Measurements from ENCODE around the gene FNDC3B.

FNDC3B gene

DNA sequence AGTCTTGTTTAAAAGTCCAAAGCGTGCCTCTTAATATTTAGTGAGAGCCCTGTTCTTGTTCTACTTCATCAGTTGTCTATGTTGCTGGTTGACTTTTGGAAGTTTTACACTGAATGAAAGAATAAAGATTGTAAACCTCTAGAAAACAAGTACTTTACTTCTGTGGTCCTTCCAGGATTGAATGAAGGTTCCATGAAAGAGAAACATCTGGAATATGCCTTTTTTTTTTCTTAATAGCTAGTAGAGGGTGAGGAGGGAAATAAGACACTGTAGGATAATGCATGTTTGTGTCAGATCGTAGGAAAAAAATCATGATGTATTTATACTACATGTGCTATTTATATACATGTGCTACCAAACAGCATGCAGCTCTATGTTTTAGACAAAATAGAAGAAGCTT is 205.9 kb downstream of the FNDC3B start:
- TF ChIP-seq, protein P1, sequence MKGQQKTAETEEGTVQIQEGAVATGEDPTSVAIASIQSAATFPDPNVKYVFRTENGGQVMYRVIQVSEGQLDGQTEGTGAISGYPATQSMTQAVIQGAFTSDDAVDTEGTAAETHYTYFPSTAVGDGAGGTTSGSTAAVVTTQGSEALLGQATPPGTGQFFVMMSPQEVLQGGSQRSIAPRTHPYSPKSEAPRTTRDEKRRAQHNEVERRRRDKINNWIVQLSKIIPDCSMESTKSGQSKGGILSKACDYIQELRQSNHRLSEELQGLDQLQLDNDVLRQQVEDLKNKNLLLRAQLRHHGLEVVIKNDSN (IDR thresholded peaks at IDR 0.05) = no peak
- TF ChIP-seq FOXM1 (IDR thresholded peaks at IDR 0.05; ENCODE audit: borderline replicate concordance, low read depth) = no peak
- TF ChIP-seq, protein P2, sequence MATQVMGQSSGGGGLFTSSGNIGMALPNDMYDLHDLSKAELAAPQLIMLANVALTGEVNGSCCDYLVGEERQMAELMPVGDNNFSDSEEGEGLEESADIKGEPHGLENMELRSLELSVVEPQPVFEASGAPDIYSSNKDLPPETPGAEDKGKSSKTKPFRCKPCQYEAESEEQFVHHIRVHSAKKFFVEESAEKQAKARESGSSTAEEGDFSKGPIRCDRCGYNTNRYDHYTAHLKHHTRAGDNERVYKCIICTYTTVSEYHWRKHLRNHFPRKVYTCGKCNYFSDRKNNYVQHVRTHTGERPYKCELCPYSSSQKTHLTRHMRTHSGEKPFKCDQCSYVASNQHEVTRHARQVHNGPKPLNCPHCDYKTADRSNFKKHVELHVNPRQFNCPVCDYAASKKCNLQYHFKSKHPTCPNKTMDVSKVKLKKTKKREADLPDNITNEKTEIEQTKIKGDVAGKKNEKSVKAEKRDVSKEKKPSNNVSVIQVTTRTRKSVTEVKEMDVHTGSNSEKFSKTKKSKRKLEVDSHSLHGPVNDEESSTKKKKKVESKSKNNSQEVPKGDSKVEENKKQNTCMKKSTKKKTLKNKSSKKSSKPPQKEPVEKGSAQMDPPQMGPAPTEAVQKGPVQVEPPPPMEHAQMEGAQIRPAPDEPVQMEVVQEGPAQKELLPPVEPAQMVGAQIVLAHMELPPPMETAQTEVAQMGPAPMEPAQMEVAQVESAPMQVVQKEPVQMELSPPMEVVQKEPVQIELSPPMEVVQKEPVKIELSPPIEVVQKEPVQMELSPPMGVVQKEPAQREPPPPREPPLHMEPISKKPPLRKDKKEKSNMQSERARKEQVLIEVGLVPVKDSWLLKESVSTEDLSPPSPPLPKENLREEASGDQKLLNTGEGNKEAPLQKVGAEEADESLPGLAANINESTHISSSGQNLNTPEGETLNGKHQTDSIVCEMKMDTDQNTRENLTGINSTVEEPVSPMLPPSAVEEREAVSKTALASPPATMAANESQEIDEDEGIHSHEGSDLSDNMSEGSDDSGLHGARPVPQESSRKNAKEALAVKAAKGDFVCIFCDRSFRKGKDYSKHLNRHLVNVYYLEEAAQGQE (IDR thresholded peaks at IDR 0.05; ENCODE audit: low read depth) = no peak
- TF ChIP-seq EP300 (IDR thresholded peaks at IDR 0.05; ENCODE audit: borderline replicate concordance) = no peak

DNA sequence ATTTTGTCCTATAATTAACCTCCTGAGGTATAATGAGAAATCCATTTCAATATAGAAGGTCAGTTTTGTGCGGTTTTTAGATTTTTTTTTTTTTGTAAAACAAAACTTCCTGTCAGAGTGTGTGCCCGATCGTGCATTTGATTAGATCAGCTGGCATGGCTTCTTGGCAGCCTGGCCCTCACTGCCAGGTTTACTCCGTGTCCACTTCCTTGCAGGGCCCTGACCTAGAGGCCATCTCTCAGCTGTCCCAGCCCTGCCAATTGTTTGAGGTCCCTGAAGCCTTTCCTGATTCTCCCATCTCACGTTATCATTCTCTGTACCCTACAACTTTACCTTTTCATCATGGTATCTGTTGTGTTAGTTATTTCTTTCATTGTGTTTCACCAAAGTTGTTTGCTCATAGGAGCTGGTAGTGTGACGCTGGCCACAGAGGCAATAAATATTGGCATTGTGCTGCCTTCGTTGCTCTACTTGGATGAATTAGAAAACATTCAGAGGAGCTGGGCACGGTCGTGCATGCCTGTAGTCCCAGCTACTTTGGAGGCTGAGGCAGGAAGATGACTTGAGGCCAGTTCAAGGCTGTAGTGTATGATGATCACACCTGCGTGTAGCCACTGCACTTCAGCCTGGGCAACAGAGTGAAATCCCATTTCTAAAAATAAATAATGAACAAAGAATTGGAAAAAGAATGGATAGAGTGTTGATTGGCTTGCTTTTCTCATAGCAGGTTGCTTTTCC is 206.9 kb downstream of the FNDC3B start:
- no peak for TF ChIP-seq RAD21 (IDR thresholded peaks at IDR 0.05; ENCODE audit: low read depth)
- TF ChIP-seq YY1 (IDR thresholded peaks at IDR 0.05; ENCODE audit: low read depth) = no peak
- TF ChIP-seq EGR1 (IDR thresholded peaks at IDR 0.05) = no peak
- TF ChIP-seq TAF1 (IDR thresholded peaks at IDR 0.05; ENCODE audit: low read depth) = no peak

DNA sequence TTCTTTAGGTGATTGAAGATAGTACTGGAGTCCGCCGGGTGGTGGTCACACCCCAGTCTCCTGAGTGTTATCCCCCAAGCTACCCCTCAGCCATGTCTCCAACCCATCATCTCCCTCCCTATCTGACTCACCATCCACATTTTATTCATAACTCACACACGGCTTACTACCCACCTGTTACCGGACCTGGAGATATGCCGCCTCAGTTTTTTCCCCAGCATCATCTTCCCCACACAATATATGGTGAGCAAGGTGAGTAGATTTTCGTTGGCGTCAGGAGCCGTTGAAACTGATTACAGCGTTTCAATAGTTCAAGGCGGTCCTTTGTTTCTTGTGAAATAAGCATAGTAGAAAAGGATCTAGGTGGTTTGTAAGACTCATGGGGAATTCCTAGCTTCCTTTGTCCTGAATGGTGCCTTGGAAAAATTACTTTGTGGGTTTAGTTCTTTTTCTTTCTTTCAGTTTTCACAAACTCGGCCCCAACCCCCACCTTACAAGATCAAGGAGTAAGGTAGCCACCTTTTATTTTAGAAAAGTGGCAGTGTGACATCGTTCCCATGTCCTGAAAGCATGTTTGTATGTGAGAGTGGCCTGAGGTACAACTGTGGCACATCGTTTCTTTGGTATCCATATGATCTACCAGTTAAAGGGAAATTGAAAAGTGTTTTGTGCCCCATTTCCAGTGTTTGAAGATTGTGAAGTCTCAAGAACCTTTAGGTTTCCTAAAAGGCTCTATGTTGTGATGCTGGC is 208.3 kb downstream of the FNDC3B start:
- TF ChIP-seq CEBPB (IDR thresholded peaks at IDR 0.05) (no peak), CREB1 (IDR thresholded peaks at IDR 0.05; ENCODE audit: low read depth) (no peak), FOXM1 (IDR thresholded peaks at IDR 0.05; ENCODE audit: borderline replicate concordance, low read depth) (no peak), ZBTB7A (IDR thresholded peaks at IDR 0.05; ENCODE audit: low read depth) (no peak), TAF1 (IDR thresholded peaks at IDR 0.05; ENCODE audit: low read depth) (no peak), TCF12 (IDR thresholded peaks at IDR 0.05; ENCODE audit: low read depth) (no peak), EP300 (IDR thresholded peaks at IDR 0.05; ENCODE audit: borderline replicate concordance) (no peak), TEAD4 (IDR thresholded peaks at IDR 0.05) (no peak), EGR1 (IDR thresholded peaks at IDR 0.05) (no peak), RAD21 (IDR thresholded peaks at IDR 0.05; ENCODE audit: low read depth) (no peak), NFIC (IDR thresholded peaks at IDR 0.05) (no peak), YY1 (IDR thresholded peaks at IDR 0.05; ENCODE audit: low read depth) (no peak)
- TF ChIP-seq, protein P2 (IDR thresholded peaks at IDR 0.05; ENCODE audit: low read depth) = no peak
- TF ChIP-seq, protein P3, sequence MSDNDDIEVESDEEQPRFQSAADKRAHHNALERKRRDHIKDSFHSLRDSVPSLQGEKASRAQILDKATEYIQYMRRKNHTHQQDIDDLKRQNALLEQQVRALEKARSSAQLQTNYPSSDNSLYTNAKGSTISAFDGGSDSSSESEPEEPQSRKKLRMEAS (IDR thresholded peaks at IDR 0.05) = no peak
- TF ChIP-seq, protein P1 (IDR thresholded peaks at IDR 0.05) = no peak

DNA sequence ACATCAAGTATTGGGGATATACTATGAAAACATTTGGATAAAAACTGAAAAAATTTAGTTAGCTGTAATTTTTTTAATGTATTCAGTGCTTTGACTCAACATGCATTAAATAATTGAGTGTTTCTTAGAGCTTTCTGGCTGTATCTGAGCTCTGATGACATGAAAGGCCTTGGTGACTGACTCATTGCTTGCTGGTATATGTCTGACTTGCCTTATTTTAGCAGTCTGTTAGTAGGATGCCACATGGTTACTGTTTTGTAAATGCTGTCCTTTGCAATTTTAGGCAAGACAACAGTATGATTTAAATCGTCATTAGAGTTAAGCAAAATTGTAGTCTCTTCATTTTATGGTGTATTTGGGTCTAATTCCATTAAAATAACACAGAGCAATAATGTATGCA is 209.7 kb downstream of the FNDC3B start:
- no peak for TF ChIP-seq CEBPB (IDR thresholded peaks at IDR 0.05)
- TF ChIP-seq, protein P1 (IDR thresholded peaks at IDR 0.05) = no peak
- TF ChIP-seq, protein P2 (IDR thresholded peaks at IDR 0.05; ENCODE audit: low read depth) = no peak
- TF ChIP-seq CREB1 (IDR thresholded peaks at IDR 0.05; ENCODE audit: low read depth) = no peak
- TF ChIP-seq ZBTB7A (IDR thresholded peaks at IDR 0.05; ENCODE audit: low read depth) = no peak
- no peak for TF ChIP-seq YY1 (IDR thresholded peaks at IDR 0.05; ENCODE audit: low read depth)
- TF ChIP-seq, protein P3 (IDR thresholded peaks at IDR 0.05) = no peak
- no peak for TF ChIP-seq NFIC (IDR thresholded peaks at IDR 0.05)
- TF ChIP-seq EGR1 (IDR thresholded peaks at IDR 0.05) = no peak
- TF ChIP-seq FOXM1 (IDR thresholded peaks at IDR 0.05; ENCODE audit: borderline replicate concordance, low read depth) = no peak
- TF ChIP-seq TCF12 (IDR thresholded peaks at IDR 0.05; ENCODE audit: low read depth) = no peak
- no peak for TF ChIP-seq TAF1 (IDR thresholded peaks at IDR 0.05; ENCODE audit: low read depth)
- TF ChIP-seq EP300 (IDR thresholded peaks at IDR 0.05; ENCODE audit: borderline replicate concordance) = no peak
- no peak for TF ChIP-seq TEAD4 (IDR thresholded peaks at IDR 0.05)
- TF ChIP-seq RAD21 (IDR thresholded peaks at IDR 0.05; ENCODE audit: low read depth) = no peak

Data from Ishikawa (cell line).